ENCODE data around the gene DLG4.

DNA sequence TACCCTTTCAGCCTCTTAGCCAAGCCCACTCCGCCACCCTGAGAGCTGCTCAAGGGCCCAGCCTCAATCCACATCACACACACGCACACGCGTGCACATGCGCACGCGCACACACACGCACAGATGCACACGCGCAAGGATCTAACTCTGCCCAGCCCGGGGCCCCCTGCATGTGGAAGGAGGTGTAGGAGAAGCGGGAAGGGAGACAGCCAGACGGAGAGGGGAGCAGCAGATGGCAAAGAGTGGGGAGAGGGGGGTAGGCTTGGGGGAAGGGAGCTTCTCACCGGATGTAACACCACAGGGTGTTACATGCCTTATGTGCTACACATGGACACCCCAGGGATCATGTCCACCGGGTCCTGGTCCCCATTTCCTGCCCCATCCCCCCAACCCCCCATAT is 15.3 kb downstream of the DLG4 start:
- TF ChIP-seq, protein P1, sequence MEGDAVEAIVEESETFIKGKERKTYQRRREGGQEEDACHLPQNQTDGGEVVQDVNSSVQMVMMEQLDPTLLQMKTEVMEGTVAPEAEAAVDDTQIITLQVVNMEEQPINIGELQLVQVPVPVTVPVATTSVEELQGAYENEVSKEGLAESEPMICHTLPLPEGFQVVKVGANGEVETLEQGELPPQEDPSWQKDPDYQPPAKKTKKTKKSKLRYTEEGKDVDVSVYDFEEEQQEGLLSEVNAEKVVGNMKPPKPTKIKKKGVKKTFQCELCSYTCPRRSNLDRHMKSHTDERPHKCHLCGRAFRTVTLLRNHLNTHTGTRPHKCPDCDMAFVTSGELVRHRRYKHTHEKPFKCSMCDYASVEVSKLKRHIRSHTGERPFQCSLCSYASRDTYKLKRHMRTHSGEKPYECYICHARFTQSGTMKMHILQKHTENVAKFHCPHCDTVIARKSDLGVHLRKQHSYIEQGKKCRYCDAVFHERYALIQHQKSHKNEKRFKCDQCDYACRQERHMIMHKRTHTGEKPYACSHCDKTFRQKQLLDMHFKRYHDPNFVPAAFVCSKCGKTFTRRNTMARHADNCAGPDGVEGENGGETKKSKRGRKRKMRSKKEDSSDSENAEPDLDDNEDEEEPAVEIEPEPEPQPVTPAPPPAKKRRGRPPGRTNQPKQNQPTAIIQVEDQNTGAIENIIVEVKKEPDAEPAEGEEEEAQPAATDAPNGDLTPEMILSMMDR (IDR thresholded peaks at IDR 0.05): no peak
- no peak for TF ChIP-seq POLR2A (IDR thresholded peaks at IDR 0.05)
